Adipocyte (in vitro differentiated cells): Measurements from ENCODE around the gene TIGD6.
"Not testable (repeated sequence)": the region's sequence is repeated elsewhere in the genome, so short reads cannot be mapped to it uniquely, and the experiment has no call there.

Source experiments
- DNase-seq: peaks from one replicate; pipeline ENCODE4 v3.0.0-alpha.2; 2015; ENCODE audit warnings: low read depth
- H3K27me3 ChIP-seq: replicated peaks from 2 replicates; pipeline ENCODE4 v1.7.0; 2013; ENCODE audit warnings: mild to moderate bottlenecking, low read length, moderate library complexity; ENCODE audit not compliant: control insufficient read depth, insufficient read depth
- H3K36me3 ChIP-seq: 2 replicates; pipeline ENCODE4 v1.7.0; 2013; ENCODE audit warnings: low read length, mild to moderate bottlenecking, moderate library complexity; ENCODE audit not compliant: control insufficient read depth, insufficient read depth, severe bottlenecking
- H3K4me1 ChIP-seq: 2 replicates; pipeline ENCODE4 v1.7.0; 2013; ENCODE audit warnings: mild to moderate bottlenecking, low read length, moderate library complexity; ENCODE audit not compliant: control insufficient read depth, insufficient read depth
- H3K4me3 ChIP-seq: 2 replicates; pipeline ENCODE4 v1.7.0; 2013; ENCODE audit warnings: mild to moderate bottlenecking, low read length, moderate library complexity
- H3K9ac ChIP-seq: 2 replicates; pipeline ENCODE4 v1.7.0; 2013; ENCODE audit warnings: mild to moderate bottlenecking, low read length, moderate library complexity
- H3K9me3 ChIP-seq: 2 replicates; pipeline ENCODE4 v1.7.0; 2013; ENCODE audit warnings: mild to moderate bottlenecking, low read length, moderate library complexity; ENCODE audit not compliant: control insufficient read depth

Gene TIGD6

GRCh38 chr5:149953436-149954121 lies 46.9 kb downstream of the TIGD6 start:
- no peak overlapping the region for H3K9ac ChIP-seq
- H3K27me3 ChIP-seq = peaks cover 5% of the 10 kb centered on the region
- no peak overlapping the region for H3K4me3 ChIP-seq
- no peaks in the 10 kb centered on the region for H3K4me1 ChIP-seq
- no peaks in the 10 kb centered on the region for H3K36me3 ChIP-seq
- H3K9me3 ChIP-seq = no peaks in the 10 kb centered on the region
- DNase-seq = no peak

GRCh38 chr5:149951138-149951749 lies 49.2 kb downstream of the TIGD6 start:
- no peaks in the 10 kb centered on the region for H3K4me1 ChIP-seq
- no peak for DNase-seq

GRCh38 chr5:149948993-149949392 lies 51.5 kb downstream of the TIGD6 start:
- H3K27me3 ChIP-seq = peaks cover 34% of the 10 kb centered on the region
- no peaks in the 10 kb centered on the region for H3K9me3 ChIP-seq
- no peak for DNase-seq
- H3K4me1 ChIP-seq = no peaks in the 10 kb centered on the region
- no peak overlapping the region for H3K4me3 ChIP-seq
- no peak overlapping the region for H3K9ac ChIP-seq
- no peaks in the 10 kb centered on the region for H3K36me3 ChIP-seq

More at GRCh38 chr5:149951138-149951749, 49.2 kb downstream of the TIGD6 start:
- H3K4me3 ChIP-seq = no peak overlapping the region
- H3K9me3 ChIP-seq = no peaks in the 10 kb centered on the region
- no peaks in the 10 kb centered on the region for H3K36me3 ChIP-seq
- H3K27me3 ChIP-seq = peaks cover 24% of the 10 kb centered on the region
- no peak overlapping the region for H3K9ac ChIP-seq

GRCh38 chr5:149946118-149946517 lies 54.3 kb downstream of the TIGD6 start:
- Histone ChIP-seq H3K27me3 (peaks cover 40% of the 10 kb centered on the region), H3K9ac (no peak overlapping the region), H3K9me3 (no peaks in the 10 kb centered on the region), H3K4me1 (no peaks in the 10 kb centered on the region), H3K4me3 (no peak overlapping the region), H3K36me3 (no peaks in the 10 kb centered on the region)
- DNase-seq = no peak

GRCh38 chr5:149944666-149945065 lies 55.8 kb downstream of the TIGD6 start, which contains the start of gene PDE6A:
Gene PDE6A, minus strand, starts transcription at chr5:149944793. Its CDS starts 120 bp downstream, at chr5:149944673.
- no peaks in the 10 kb centered on the region for H3K36me3 ChIP-seq
- H3K4me1 ChIP-seq = peaks cover 3% of the 10 kb centered on the region

GRCh38 chr5:149943177-149943949 lies 57.1 kb downstream of the TIGD6 start:
- DNase-seq, H3K36me3 ChIP-seq, H3K9ac ChIP-seq, H3K4me3 ChIP-seq, H3K9me3 ChIP-seq: not testable (repeated sequence)
- peaks cover 33% of the 10 kb centered on the region for H3K27me3 ChIP-seq
- peaks cover 15% of the 10 kb centered on the region for H3K4me1 ChIP-seq

More at GRCh38 chr5:149944666-149945065, 55.8 kb downstream of the TIGD6 start, which contains the start of gene PDE6A:
- Histone ChIP-seq H3K4me3 (no peak within 1 kb of the TSS), H3K27me3 (peaks cover 40% of the 10 kb centered on the region), H3K9ac (no peak within 1 kb of the TSS), H3K9me3 (no peaks in the 10 kb centered on the region)
- DNase-seq = no peak
